Subcutaneous adipose tissue (tissue), 4 donors: Measurements from ENCODE around the gene EML3. TPM values are rescaled to one million over a fixed set of nuclear protein-coding genes. Genes with fewer than 3 reads are reported as not detected.

Experiments used
- CTCF ChIP-seq: fragments of 450-650 bp; IDR thresholded peaks from one replicate; pipeline ENCODE4 v1.5.1; 2016; ENCODE audit warnings: low read depth, mild to moderate bottlenecking, control low read depth, antibody characterized with exemption, moderate library complexity
- total RNA-seq, 4 donors: library from RNA; depleted of rRNA; stranded (reverse); fragments of >200 nt; gene quantifications; one replicate each; pipeline ENCODE4 v1.1.0, GENCODE V29; 2016

Gene EML3
- total RNA-seq, 4 donors from 2014 or later: 22.2 to 130 (median 39.7) TPM

- no peak for TF ChIP-seq CTCF
Observed at GRCh38 chr11:62591448-62592145, 21.0 kb downstream of the EML3 start, which contains the start of gene TUT1. TUT1 (minus strand) TSS chr11:62591523; CDS start chr11:62591485, 38 bp downstream.

GRCh38 chr11:62588966-62589637 lies 23.5 kb downstream of the EML3 start:
- no peak for TF ChIP-seq CTCF

GRCh38 chr11:62580959-62581715 lies 31.4 kb downstream of the EML3 start:
- no peak for TF ChIP-seq CTCF

GRCh38 chr11:62579252-62579651 lies 33.3 kb downstream of the EML3 start:
- no peak for TF ChIP-seq CTCF

- TF ChIP-seq CTCF: no peak
Observed at GRCh38 chr11:62578541-62578940, 34.0 kb downstream of the EML3 start.

GRCh38 chr11:62577046-62577714 lies 35.4 kb downstream of the EML3 start:
- TF ChIP-seq CTCF: no peak
